CD4-positive, alpha-beta T cell treated with Interleukin-10 for 1 hour (primary cell): ENCODE measurements around the gene OR2A12.
"Not testable (repeated sequence)": the region's sequence is repeated elsewhere in the genome, so short reads cannot be mapped to it uniquely, and the experiment has no call there.

Experiments
- DNase-seq: peaks from one replicate; pipeline ENCODE4 v3.0.0-alpha.2; 2020

The OR2A12 gene

DNA sequence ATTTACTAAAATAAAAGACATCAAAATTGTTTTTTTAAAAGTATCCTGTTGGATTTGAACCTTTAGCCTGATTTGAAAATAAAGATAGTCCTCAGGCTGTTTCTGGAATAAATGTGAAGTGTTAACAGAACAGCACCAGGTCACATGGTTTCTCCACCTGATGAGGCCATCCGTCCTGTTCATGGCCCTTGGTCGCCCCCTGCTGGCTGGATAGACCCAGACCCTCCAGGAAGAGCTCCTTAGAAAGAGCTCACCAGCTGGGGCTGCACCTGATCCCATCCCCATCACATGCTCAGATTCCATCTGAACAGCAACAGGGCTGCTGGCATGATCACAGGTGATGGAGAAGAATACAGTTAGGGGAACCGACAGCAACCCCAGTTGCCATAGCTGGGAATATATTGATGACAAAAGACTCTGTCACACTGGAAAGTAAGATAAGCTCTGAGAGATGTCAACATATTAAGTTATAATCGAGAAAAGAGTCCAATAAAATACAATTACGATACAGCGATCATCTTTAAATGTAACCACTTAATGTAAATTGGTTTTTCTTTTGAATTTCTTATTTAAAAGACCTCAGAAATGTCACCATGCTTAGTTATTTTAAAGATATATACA, 41.7 kb downstream of the OR2A12 start:
- DNase-seq, result peak; percentile 84

DNA sequence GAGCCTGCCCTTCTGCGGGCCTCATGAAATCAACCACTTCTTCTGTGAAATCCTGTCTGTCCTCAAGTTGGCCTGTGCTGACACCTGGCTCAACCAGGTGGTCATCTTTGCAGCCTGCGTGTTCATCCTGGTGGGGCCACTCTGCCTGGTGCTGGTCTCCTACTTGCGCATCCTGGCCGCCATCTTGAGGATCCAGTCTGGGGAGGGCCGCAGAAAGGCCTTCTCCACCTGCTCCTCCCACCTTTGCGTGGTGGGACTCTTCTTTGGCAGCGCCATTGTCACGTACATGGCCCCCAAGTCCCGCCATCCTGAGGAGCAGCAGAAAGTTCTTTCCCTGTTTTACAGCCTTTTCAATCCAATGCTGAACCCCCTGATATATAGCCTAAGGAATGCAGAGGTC, 43.5 kb downstream of the OR2A12 start:
- not testable (repeated sequence) for DNase-seq

DNA sequence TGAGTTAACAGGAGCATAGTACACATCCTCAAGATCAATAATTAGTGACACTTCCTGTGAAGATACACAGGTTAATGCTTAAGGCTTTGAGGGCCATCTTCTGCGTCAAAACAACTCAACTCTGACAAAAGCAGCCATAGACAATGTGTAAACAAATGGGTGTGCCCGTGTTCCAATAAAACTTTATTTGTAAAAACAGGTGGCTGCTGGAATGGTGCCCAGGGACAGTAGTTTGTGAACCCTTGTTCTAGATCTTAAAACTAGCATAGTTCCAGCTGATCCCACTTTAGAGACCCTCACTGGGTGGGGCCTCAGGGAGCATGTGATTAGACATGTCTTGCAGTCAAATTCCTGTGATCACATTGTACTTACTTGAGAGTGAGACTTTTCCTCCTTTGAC, 44.7 kb downstream of the OR2A12 start:
- no peak for DNase-seq

DNA sequence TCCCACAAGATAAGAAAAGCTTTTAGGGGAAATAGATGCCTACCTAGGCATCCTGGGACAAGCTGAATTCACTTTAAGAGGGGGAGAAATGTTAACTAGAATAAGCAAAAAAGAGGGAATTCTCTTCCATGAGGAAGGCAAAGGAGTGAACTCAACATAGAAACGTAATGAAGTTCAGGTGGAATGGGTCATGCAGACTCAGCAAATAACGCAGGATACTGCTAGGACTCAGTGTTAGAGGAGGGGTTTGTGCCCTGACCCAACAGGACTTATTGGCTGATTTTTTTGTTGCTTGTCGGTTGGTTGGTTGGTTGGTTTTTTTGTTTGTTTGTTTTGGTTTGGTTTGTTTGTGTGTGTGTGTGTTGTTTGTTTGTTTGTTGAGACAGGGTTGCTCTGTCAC, 46.2 kb downstream of the OR2A12 start:
- no peak for DNase-seq

DNA sequence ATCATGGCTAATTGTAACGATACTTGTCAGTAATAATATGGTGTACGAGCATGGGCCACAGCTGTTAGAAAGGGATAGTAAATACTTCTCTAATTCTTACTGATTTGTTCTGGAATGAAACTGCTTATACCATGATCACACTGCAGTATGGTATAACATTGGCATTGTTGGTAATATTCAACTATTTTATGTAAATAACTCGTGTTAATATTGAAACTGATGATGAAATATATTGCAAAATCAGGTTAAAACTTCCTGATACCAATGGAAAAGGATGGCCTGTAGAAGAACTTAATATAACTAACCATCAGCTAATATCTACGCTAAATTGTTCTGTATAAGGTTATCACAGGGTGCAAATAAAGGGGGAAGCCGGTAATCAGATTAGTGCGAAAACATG, 47.2 kb downstream of the OR2A12 start:
- no peak for DNase-seq

DNA sequence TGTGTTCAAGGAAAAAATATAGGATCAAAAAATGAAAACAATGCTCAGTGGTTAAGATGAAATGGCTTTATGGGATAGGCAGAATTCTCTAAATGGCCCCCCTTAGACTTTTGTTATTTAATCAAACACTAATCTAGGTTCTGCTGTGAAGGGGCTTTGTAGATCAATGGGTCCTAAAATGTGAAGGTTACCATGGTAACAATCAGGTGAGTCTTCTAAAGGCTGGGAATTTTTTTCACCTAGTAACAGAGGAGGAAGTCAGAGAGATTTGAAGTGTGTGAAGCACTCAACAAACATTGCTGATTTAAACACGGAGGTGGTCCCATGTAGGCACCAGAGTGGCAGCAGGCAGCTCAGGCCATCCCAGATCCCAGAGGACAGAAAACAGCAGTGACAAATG, 48.0 kb downstream of the OR2A12 start:
- no peak for DNase-seq

DNA sequence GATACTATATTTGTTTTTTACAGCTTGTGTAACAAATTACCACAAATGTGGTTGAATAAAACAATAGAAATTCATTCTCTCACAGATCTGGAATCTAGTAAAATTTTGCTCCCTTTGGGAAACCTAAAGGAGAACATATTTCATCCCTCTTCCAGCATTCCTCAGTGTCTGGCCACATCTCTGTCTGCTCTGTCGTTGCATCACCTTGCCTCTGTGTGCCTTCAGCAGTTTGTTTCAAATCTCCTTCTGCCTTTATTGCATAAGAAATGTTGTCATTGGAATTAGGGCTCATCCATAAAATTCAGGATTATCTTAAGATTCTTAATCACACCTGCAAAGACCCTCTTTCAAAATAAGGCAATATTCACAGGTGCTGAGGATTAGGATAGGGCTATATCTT, 51.4 kb downstream of the OR2A12 start:
- no peak for DNase-seq

DNA sequence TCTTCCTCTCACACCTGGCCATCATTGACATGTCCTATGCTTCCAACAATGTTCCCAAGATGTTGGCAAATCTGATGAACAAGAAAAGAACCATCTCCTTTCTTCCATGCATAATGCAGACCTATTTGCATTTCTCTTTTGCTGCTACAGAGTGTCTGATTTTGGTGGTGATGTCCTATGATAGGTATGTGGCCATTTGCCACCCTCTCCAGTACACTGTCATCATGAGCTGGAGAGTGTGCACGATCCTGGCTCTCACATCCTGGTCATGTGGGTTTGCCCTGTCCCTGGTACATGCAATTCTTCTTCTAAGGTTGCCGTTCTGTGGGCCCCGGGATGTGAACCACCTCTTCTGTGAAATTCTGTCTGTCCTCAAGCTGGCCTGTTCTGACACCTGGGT, 56.1 kb downstream of the OR2A12 start:
- DNase-seq, result no peak

DNA sequence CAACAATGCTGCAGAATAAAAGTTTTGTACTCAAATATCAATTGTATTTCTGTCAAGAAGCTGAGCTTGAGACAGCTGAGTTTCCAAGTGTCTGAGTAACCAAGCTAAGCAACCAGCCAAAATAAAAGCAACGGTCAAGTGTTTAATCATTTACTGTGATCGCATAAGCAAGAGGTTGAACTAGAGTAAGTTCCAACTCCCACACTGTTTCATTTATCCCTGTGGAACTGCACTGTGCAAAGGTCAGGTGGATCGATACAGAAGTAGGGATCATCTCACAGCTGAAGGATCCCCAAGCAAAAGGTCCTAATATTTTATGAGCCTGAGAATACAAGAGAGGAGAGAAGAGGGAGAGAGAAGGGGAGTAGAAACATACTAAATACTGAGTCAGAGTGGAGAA, 58.3 kb downstream of the OR2A12 start:
- no peak for DNase-seq

DNA sequence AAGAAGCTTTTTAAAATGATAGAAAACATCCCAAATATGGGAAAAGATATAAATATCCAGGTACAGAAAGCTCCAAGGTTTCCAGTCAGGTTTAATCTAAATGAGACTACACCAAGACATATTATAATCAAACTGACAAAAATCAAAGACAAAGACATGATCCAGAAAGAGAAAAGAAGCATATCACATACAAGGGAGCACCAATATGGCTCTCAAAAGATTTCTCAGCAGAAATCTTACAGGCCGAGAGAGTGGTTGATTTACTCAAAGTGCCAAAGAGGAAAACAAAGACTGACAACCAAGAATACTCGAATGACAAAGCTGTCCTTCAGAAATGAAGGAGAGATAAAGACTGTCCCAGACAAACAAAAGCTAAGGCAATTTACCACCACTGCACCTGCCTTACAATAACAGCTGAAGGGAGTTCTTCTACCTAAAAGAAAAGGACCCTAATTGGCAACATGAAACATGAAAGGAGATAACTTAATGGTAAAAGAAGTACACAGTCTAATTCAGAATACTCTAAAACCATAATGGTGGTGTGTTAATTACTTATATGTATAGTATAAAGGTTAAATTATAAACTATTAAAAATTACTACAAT, 62.2 kb downstream of the OR2A12 start:
- DNase-seq, result no peak
